CD1c-positive myeloid dendritic cell (primary cell): ENCODE data around the gene PKD1L1.
A peak's percentile ranks its signal among the peaks of the same experiment; 100 is the strongest.
"Not testable (repeated sequence)": the region's sequence is repeated elsewhere in the genome, so short reads cannot be mapped to it uniquely, and the experiment has no call there.

Experiments used
- DNase-seq: peaks from one replicate; pipeline ENCODE4 v3.0.0-alpha.2; 2016; ENCODE audit errors: extremely low spot score

PKD1L1 gene

GRCh38 chr7:47948141-47948790, at the start of gene PKD1L1:
TSS of gene PKD1L1 (minus strand) at chr7:47948466. CDS start at chr7:47948440, 26 bp downstream.
- DNase-seq, result no peak

DNA sequence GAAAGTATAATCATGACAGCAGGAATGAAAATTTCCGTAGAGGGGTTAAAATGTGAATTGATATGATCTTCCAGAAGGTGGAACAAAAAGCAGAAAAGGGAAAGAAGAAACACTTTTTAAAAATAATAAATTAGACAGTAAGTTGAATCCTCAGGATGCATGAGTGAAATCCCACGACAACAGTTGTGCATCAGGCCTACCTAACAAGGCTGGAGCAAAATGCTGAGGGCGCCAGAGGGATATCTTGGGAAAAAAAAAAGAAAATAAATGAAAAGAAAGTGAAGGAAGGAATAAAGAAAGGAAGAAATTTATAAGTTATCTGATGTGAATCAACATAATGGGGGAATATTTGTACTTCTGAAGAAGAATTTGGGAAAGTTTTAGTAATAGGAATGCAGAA, 44.2 kb upstream of the PKD1L1 start:
- no peak for DNase-seq

GRCh38 chr7:47991741-47992311, 43.6 kb upstream of the PKD1L1 start:
- DNase-seq, result peak; percentile 77

GRCh38 chr7:47991270-47991669, 43.0 kb upstream of the PKD1L1 start:
- no peak for DNase-seq

- DNase-seq, result no peak
These were observed 42.3 kb upstream of the PKD1L1 start for GRCh38 chr7:47990592-47990991.

- DNase-seq, result not testable (repeated sequence)
These were observed 41.5 kb upstream of the PKD1L1 start for GRCh38 chr7:47989607-47990400.

DNA sequence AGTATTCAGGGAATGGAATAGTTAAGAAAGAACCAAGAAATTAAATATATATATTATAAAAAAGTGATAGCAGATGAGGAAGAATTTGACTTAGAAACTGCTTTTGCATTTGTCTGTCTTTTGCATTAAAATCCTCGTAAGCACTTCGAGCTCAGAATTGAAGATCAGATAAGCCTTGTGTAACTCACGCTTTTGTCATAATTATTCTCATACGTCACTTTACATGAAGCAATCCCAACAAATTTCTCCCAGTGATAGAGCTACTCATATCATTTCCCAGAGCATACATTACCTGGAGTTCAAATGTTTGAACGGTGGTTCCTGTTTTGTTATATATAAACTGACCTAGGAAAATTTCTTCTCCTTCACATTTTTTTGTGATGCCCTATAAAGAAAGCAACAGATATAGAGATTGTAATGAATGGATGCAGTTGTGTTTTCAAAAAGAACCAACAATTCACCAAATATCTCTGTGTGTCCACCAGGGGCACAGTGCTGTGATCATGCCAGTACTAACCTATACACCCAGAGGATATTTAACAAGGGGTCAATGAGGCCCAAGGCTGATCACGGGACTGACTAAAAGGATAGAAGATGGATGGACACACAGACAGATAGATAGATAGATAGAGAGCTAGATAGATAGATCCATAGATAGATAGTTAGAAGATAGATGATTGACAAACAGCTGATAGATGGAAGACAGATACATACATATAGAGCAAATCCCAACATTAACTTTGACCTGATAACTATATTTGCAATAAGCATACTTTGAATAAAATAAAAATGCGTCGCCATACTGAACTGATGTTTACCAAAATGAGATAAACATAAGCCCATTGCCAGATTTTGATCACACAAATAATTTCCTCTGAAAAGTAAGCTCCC, 40.5 kb upstream of the PKD1L1 start:
- peak; percentile 13 for DNase-seq

DNA sequence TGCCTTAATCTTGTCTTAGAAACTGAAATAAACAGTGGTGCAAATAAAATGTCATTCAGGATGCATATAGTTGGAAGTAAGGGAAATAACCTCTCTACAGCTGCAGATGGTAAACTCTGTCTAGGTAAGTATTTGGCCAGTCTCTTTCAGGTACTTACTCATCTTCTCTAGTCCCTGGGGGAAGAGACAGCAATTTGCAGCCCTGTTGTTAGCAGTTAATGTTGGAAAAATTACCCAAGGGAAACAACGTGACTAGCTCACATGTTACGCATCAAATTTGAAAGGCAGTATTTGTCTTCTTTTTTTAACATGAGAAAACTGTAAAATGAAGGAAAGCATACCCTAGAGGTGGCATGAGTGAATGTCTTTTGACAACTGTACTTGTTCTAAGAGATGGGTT, 34.3 kb upstream of the PKD1L1 start:
- no peak for DNase-seq

DNA sequence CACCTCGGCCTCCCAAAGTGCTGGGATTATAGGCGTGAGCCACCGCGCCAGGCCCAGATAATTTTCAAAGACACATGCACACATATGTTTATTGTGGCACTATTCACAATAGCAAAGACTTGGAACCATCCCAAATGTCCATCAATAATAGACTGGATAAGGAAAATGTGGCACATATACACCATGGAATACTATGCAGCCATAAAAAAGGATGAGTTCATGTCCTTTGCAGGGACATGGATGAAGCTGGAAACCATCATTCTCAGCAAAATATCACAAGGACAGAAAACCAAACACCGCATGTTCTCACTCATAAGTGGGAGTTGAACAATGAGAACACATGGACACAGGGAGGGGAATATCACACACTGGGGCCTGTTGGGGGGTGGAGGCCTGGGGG, 32.4 kb upstream of the PKD1L1 start:
- DNase-seq, result not testable (repeated sequence)

- no peak for DNase-seq
These were observed 31.5 kb upstream of the PKD1L1 start for GRCh38 chr7:47979832-47980181.

GRCh38 chr7:47979145-47979831, 31.0 kb upstream of the PKD1L1 start, which contains the start of gene HUS1:
TSS of gene HUS1 (minus strand) at chr7:47979615. CDS start at chr7:47979519, 96 bp downstream.
- DNase-seq, result peak; percentile 96

- no peak for DNase-seq
These were observed 30.5 kb upstream of the PKD1L1 start for GRCh38 chr7:47978790-47979144.

DNA sequence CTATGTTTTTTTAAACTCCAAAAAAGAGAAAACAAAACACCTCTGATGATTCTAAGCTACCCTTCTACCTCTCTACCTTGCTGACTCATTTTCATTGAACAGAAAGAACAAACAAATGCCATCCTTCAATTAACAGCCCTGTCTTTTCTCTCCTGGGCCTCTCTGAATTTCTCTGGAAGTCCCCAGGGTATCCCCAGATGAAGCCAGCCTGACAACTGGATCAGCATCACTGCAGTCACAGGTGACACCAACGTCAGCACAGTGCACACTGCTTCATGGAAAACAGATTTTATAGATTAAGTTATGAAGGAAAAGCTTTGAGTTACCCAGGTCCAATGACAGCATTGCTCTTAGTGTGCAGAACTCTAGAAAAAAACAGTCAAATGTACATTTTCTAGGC, 25.5 kb upstream of the PKD1L1 start:
- DNase-seq, result no peak

GRCh38 chr7:47970761-47971160, 22.5 kb upstream of the PKD1L1 start:
- peak; percentile 42 for DNase-seq

DNA sequence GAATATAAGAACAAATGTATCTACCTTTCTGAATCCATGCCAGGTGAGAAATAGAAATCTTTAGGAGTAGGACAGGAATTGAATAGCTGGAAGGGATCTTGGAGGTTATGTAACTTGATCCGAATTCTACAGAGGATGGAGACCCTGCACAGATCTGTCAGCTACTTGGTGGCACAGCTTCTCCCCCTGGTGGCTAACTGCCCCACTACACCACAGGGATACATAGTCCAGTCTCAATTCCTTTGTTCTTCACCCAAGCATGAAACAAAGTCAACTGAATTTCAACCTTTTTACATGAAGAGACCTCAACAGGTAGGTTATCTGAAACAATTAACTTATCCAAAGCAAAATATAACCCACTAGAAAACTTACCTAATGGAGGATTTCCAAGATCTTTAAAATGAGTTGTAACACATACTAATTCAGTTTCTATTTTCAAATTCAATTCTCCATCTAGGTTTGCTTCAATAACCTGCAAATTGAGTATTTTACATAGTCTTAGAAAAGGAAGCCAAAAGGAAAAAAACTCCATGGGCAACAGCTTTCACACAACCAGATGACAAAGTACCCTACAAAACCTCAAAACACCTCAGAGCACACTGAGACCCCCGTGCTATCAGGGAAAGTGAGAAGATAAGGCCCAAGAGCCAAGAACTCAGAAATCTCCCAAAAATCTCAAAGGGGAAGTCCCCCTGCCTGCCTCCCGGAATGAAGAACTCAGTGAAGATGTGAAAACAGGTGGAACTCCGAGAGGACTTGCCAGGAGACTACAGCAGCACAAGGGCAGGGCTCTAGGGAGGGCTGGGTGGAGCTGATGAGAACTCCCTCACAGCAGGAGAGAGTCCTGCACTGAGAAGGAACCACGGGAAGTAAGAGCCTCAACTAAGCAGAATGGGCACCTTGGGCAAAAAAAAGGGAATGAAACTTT, 20.8 kb upstream of the PKD1L1 start:
- DNase-seq, result peak; percentile 60

GRCh38 chr7:47967708-47968107, 19.4 kb upstream of the PKD1L1 start:
- DNase-seq, result no peak

- no peak for DNase-seq
These were observed 18.9 kb upstream of the PKD1L1 start for GRCh38 chr7:47967123-47967522.

DNA sequence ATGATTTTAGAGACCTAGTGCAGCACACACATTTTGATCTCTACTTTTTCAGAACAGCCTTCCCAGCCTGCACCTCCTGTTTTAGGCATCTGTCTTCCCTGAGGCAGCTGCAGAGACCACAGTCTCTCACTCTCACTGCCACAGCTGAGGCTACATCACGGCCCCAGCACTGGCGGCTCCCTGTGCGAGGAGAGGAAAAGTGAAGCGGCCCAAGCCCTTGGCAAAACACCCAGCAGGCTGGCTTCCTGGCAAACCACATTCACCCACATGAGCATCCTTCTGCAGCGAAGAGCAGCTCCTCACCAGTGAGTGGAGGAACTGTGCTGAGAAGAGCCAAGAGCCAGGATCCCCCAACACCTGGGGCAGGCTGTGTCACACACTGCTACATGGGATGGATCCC, 17.2 kb upstream of the PKD1L1 start:
- no peak for DNase-seq

GRCh38 chr7:47962262-47962661, 14.0 kb upstream of the PKD1L1 start:
- no peak for DNase-seq

- no peak for DNase-seq
These were observed 8.9 kb upstream of the PKD1L1 start for GRCh38 chr7:47957156-47957555.
